NCI-H1048 (cell line): ENCODE data around the gene SPINK2.

Experiments used
- DNase-seq: peaks from one replicate; lab custom pipeline; 2025; lab: John Stamatoyannopoulos, UW

Gene SPINK2

DNA sequence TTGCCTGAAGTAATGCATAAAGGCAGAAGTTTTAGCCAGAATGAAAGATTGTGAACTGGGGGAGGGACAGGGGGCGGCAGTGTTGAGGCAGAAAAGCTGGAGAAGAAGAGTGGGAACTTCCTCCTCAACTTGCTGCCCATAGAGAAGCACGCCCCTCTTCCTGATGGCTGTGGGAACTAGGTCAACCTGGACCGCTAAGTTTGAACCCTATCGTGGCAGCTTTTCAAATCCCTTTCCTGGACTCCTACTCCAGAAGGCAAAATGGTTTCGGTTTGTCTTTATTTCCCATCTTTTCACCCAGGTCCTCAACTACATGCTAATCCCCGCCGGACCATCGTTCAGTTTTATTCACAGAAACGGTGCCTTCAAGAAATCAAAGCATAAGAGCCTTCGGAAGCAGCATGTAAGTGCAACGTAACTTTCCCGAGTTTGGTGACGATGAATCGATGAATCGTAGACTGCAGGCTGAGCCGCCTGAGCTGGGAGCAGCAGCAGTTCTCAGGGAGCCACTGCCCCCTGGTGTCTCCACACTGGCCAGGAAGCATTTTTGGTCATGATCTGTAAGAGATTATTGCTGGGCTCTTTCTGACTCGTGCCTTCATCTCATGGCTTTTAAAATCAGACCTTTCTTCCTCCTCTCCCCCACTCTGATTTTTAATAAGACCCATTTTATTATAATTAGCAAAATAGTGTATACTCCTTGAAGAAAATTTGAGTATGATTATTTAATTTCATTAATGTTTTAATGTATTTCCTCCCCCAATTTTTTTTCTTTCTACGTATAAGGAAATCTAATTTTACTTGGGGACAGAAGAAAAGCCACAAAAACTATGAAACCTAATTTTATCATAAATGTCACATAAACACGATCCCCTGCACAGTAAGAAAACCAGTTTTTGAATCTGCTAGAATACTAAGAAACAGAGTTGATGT lies 21.4 kb downstream of the SPINK2 start:
- DNase-seq, result peak; percentile 31

DNA sequence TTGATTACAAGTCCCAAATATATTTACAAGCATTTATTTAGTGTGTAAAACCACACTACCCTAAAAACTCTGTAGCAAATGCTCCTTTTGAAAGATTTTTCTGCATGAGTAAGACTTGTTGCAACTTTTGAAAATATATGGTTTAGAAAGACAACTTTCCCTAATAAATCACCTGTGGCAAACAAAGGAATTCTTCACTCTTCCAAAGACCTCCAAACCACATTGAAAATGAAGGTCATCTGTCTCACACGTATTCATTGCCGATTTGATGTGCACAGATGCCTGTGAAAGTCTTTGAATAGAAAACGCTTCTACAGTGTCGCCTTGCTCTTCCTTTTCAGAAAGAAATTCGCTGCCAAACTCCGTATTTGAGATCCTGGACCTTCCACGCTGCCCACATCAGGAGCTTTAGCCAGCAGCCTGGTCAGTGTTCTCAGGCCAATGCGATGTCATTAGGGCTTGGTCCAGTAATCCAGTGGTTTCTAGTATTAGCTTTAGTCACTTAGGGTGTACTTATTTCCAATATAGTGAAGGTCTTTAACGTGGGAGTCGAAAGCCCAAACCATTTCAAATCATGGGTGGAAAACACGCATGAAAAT lies 22.2 kb downstream of the SPINK2 start:
- no peak for DNase-seq

DNA sequence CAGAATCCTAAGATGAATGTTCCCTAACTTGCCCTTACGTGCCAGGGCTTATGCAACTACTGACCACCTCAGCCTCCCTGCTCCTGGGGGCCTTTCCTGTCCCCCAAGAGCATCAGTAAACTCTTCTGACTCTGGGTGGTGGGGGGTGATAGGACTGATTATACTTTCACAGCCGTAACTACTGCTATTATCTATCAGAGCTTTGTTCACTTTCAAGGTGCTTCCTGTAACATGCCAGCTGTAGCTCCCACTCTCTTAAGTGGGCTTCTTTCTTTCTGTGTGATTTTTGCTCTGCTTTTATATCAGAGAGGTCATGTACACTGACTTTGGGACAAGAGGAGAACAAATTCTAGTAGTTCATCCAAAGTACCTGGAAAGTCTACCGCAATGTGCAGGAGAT lies 25.3 kb downstream of the SPINK2 start:
- DNase-seq, result no peak

DNA sequence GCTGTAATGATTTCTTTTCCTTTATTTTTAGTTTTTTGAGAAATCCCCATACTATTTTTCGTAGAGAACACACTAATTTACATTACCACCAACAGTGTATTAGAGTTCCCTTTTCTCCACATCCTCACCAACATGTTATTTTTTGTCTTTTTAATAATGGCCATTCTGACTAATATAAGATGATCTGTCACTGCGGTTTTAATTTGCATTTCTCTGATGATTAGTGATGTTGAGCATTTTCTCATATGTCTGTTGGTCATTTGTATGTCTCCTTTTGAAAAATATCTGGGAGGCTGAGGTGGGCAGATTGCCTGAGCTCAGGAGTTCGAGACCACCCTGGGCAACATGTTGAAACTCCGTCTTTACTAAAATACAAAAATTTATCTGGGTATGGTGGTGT lies 30.2 kb downstream of the SPINK2 start:
- no peak for DNase-seq

DNA sequence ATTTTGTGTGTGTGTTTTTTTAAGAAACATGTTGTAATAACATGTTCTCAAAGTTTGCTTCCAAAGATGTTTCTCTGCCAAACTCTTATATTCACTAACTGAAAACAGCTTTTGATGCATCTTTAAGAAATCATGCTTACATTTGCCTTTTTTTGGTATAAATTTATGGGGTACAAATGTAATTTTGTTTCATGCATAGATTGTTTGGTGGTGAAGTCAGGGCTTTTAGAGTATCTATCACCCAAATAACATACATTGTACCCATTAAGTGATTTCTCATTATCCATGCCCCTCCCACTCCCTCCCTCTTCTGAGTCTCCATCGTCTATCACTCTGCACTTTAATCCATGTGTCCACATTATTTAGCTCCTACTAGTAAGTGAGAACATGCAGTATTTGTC lies 30.8 kb downstream of the SPINK2 start:
- no peak for DNase-seq

DNA sequence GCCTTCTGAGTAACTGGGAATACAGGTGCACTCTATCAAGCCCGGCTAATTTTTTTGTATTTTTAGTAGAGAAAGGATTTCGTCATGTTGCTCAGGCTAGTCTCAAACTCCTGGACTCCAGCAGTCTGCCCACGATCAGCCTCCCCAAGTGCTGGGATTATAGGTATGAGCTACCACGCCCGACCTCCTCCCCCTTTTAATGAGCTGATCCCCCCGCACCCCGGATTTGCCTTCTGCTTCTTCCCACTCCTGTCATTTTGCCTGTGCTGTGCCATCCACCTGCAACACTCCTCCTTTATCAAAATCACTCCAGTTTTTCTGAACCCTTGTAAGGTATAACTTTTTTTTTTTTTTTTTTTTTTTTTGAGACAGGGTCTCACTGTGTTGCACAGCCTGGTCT lies 33.4 kb downstream of the SPINK2 start:
- no peak for DNase-seq

DNA sequence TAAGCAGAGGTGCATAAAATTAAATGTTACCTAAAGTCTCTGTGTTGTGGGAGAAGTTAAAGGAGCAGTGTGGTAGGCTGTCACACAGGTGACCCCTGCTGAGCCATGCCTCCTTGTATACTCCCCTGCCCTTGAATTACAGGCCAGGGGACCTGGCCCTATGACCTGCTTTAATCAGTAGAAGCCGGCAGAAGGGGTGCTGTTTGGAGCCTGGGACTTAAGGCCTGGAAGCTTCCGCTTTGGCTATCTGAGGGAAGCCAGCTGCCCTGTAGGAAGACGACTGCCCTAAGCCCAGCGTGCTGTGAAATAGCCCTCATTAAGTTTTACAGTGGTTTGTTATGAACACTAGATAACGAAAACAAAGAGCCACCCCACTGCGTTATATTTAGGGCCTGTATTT lies 34.1 kb downstream of the SPINK2 start:
- no peak for DNase-seq

DNA sequence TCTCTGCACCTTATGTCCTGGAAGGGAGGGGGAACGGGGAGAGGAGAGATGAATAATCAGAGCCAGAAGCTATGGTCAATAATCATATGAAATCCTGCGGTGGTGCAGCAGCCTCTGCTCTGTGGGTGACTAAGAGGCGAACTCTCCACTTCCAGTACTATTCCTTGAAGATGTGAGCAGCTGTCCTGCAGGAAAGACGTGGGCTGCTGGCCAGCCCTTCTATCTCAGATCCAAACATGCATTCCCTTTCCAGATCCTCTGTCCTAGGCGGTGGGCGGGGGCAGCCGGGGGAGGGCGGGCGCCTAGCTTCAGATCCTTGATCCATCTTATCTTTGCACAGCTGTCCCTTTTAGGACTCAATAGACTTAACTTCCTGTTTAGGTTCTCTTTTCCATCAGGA lies 34.5 kb downstream of the SPINK2 start:
- DNase-seq, result no peak

DNA sequence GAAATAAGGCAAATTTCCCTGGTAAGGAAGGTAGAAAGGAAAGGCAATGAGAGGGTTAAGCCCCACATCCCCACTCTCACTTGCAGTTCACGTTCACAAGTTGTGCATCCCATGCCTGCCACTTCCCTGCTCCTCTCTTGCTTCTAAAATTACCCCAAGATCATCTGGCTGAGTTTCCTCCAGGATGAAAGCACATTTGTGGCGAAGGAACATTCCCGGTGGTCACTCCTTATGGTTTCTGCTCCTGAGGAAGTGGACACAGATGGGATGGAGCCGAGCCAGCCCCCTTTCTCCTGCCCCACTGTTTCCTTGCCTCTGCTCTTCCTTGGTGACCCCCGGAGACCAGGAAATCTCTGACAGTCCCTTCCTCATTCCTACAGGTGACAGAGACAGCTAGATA lies 37.5 kb downstream of the SPINK2 start:
- DNase-seq, result no peak

DNA sequence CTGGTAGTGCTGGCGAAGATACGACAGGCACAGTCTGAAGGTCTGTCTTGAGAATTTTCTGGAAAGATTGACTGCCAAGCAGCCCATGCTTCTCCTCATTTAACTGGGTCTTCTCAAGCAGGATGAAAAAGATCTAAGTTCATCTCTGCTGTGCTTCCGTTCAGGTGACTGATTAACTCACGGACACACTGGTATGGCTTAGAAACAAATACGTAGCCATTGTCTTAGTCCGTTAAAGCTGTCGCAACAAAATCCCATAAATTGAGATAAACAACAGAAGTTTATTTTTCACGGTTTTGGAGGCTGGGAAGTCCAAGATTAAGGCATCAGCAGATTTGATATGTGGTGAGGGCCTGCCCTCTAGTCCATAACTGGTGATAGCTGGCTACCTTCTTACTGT lies 39.5 kb downstream of the SPINK2 start:
- no peak for DNase-seq

DNA sequence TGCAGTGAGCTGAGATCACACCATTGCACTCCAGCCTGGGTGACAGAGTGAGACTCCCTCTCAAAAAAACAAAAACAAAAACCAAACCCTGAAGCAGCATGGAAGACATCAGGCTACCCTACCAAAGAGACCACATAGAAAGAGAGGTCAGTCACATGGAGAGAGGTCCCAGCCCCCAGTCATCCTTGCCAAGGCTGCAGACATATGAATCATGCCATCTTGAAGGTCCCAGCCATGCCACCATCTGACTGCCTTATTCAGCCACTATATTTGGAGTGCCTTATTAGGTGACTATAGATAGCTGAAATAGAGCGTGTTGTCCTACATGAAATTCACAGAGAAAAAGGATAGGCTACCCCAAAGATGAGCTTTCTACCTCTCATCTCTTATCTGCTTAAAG lies 48.2 kb downstream of the SPINK2 start:
- DNase-seq, result no peak

DNA sequence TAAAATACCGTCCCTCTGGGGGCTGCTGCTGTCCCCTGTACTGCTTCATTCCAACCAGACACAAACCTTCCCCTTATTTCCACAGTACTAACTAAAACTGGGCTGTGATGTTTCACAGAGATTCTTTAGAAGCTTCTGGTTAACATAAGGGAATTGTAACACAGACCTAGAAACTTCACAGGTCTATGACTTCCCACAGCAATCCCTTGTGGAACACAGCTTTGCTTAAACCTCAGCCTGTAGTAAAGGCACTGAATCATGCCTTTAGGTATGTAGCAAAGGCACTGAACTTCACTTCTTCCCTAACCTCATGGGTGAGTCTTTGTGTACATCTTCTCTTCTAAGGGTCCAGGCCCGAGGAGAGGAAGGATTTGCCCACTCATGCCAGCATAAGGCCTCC lies 49.4 kb downstream of the SPINK2 start:
- no peak for DNase-seq

DNA sequence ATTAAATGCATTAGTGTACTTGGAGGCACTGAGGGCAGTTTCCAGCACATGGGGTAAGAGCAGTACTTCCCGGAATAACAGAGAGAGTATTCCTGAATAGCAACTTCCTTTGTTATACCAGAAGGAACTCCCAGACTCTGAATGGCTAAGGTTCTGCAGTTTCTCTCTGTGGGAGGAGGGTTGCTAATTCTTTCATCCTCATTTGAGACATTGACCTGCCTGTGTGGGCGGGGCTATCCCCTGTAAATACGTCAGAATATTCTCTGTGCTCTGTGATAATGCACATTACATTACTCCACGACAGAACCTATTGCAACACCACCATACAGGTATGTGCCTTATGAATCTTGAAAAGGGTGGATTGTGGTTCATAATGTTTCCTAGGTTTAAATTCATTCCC lies 52.7 kb downstream of the SPINK2 start:
- DNase-seq, result no peak

DNA sequence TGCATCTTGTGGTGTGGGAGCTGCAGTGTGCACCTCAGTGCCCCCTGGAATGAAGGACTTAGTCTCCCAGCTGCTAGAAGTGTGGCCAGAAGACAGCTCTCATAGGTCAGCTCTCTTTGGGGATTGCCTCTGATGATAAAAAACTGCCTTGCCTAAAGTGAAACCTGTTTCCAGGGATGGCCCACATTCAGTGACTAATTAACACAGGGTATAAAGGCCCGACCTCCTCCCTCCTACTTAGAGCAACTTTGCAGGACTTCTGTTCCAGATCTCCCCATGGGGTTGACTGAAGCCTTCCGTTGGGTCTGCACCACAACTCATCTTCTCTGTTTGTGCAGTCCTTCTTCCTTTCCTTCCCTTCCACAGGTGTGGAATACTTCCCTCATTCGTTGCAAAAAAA lies 53.2 kb downstream of the SPINK2 start:
- DNase-seq, result no peak

DNA sequence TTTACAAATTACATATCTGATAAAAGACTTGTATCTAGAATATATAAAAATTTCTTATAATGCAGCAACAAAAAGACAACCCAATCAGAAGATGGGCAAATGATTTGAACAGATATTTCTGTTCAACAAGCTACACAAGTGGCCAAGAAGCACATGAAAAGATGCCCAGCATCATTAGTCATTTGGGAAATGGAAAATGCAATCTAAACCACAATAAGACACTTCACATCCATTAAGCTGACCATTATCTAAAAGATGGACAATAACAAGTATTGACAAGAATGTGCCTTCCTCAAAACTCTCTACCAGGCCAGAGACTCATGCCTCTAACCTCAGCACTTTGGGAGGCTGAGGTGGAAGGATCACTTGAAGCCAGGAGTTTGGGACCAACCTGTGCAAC lies 53.9 kb downstream of the SPINK2 start:
- DNase-seq, result no peak

DNA sequence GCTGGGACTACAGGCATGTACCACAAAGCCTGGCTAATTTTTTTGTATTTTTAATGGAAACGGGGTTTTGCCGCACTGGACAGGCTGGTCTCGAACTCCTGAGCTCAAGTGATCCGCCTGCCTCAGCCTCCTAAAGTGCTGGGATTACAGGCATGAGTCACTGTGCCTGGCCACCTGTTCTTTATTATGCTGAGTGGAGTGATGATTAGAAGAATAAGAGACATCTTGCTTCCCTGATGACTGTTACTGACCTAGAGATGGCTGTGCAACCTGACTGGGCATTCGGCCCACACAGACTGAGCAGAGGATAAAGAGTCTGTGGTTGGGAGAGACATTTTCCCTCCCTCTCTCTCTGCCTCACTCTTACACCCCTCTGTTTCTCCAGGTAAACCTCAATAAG lies 56.7 kb downstream of the SPINK2 start:
- DNase-seq, result no peak

DNA sequence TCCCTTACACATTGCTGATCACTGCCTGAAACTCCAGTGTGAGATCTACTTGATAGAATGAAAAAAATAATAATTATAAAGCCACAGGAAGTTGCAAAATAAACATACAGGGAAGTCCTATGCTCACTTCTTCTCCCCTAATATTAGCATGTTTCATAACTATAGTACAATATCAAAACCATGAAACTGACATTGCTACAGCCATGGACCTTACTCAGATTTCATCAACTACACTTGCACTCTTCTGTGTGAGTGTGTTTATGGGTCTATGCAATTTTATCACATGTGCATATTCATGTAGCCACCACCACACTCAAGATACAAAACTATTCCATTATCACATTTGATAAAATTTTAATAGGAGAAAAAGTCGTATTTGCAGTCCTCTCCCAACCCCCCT lies 57.3 kb downstream of the SPINK2 start:
- DNase-seq, result no peak

DNA sequence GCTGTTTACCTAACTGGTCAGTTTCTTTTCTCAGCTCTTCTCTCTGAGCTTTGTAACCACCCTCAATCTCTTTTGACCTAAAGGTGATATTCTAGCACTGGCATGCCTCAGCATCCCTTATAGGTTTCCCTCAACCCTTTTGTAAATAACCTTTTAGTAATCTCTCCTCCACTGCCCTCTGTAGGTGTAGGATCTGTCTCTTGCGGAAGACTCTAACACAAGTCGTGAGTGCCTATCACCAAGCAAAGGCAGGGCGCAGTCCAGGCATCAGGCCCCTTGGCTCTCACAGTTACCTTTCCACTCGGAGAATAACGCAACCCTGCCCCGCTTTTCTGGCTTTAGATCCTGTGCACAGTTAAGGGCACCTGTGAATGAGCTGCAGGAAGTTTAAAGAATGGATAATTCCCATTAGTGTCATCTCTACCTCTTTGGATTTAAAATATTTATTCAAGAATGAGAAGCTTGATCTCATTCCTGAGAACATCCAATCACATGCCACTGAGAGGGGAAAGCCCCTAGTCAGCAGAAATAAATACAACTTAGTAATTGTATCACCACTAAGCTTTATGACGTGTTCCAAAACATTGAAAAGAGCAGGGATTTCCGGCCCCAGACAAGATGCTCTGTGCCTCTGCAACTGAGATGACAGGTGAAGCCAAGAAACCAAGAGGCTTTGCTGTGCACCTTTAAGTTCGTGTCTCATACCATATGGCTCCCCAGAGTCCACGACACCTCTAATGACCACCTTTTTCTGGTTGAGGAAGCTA lies 58.8 kb downstream of the SPINK2 start:
- DNase-seq, result no peak

DNA sequence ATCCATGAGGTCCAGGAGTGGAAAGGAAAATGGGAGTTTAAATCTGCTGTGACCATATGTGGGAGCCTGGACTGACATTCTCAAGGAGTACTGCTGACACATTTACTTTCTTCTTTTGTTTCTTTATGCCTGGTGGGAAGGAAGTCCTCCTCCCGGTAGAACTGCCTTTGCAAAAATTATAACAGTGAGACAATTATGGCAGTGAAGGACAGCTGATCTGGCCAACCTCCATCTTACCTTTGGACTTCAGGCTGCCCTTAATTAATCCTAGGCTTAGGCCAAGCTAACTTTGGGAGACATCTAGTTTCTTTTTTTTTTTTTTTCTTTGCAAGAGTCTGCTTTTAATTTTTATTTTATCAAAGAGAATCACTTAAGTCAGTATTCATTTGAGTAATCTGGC lies 61.3 kb downstream of the SPINK2 start:
- no peak for DNase-seq
